Stimulated activated CD4-positive, alpha-beta T cell treated with anti-CD3 and anti-CD28 coated beads, Interleukin-1b, Interleukin-23, amount 100 ng/mL, for 1 hour (primary cell): Measurements from ENCODE around the gene MARCHF11.

Experiments used
- DNase-seq, 2 donors: peaks; one replicate each; pipeline ENCODE4 v3.0.0-alpha.2; 2020; ENCODE audit warnings: low read depth in 2 of 2

Gene MARCHF11

GRCh38 chr5:16179511-16179935, at the start of gene MARCHF11:
Gene MARCHF11, minus strand, starts transcription at chr5:16179791. Its CDS starts 216 bp downstream, at chr5:16179575.
- DNase-seq = no peak

GRCh38 chr5:16225927-16226326, 46.3 kb upstream of the MARCHF11 start:
- DNase-seq = no peak

GRCh38 chr5:16192311-16192710, 12.7 kb upstream of the MARCHF11 start:
- DNase-seq = no peak

GRCh38 chr5:16180789-16181082, 1.1 kb upstream of the MARCHF11 start:
- DNase-seq = no peak

- no peak for DNase-seq
These were observed 571 bp upstream of the MARCHF11 start for GRCh38 chr5:16179936-16180788.

GRCh38 chr5:16178745-16179372, 732 bp downstream of the MARCHF11 start:
- no peak for DNase-seq

- no peak for DNase-seq
These were observed 10.0 kb downstream of the MARCHF11 start for GRCh38 chr5:16169550-16169949.

GRCh38 chr5:16160706-16161105, 18.9 kb downstream of the MARCHF11 start:
- no peak for DNase-seq

GRCh38 chr5:16159636-16160035, 20.0 kb downstream of the MARCHF11 start:
- DNase-seq = no peak

- no peak for DNase-seq
These were observed 23.4 kb downstream of the MARCHF11 start for GRCh38 chr5:16156152-16156551.

- DNase-seq = no peak
These were observed 26.7 kb downstream of the MARCHF11 start for GRCh38 chr5:16152601-16153568.

- no peak for DNase-seq
These were observed 30.0 kb downstream of the MARCHF11 start for GRCh38 chr5:16149621-16150020.

GRCh38 chr5:16147179-16147900, 32.3 kb downstream of the MARCHF11 start:
- DNase-seq = no peak

- DNase-seq = no peak
These were observed 35.2 kb downstream of the MARCHF11 start for GRCh38 chr5:16144416-16144815.

GRCh38 chr5:16143361-16144049, 36.1 kb downstream of the MARCHF11 start:
- DNase-seq = no peak

GRCh38 chr5:16140944-16141343, 38.6 kb downstream of the MARCHF11 start:
- DNase-seq = no peak

GRCh38 chr5:16140417-16140816, 39.2 kb downstream of the MARCHF11 start:
- DNase-seq = no peak

GRCh38 chr5:16137177-16137576, 42.4 kb downstream of the MARCHF11 start:
- no peak for DNase-seq

- no peak for DNase-seq
These were observed 44.1 kb downstream of the MARCHF11 start for GRCh38 chr5:16135506-16135905.

GRCh38 chr5:16135003-16135402, 44.6 kb downstream of the MARCHF11 start:
- no peak for DNase-seq

GRCh38 chr5:16134204-16134603, 45.4 kb downstream of the MARCHF11 start:
- no peak for DNase-seq
